ENCODE results near the gene BLTP3B. TPM values are rescaled to one million over a fixed set of nuclear protein-coding genes. Genes with fewer than 3 reads are reported as not detected.

BLTP3B gene
- polyA plus RNA-seq, 1 of the 3 experiments (the other 2 are of a cell fraction), result 5.8 TPM

DNA sequence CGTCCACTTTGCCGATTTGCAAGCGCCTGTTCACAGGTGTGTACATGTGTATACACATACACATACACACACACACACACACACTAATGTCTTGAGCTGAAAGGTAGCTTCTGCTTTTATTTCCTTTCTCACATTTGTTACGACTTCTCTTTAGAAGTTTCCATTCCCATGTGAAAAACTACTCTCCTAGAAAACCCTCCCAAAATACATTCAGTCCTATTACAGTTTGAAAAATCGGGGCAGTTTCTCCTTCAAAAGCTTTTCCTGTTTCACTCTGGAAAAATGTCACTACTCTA lies 3.9 kb downstream of the BLTP3B start (continued):
- TF ChIP-seq, protein P1, sequence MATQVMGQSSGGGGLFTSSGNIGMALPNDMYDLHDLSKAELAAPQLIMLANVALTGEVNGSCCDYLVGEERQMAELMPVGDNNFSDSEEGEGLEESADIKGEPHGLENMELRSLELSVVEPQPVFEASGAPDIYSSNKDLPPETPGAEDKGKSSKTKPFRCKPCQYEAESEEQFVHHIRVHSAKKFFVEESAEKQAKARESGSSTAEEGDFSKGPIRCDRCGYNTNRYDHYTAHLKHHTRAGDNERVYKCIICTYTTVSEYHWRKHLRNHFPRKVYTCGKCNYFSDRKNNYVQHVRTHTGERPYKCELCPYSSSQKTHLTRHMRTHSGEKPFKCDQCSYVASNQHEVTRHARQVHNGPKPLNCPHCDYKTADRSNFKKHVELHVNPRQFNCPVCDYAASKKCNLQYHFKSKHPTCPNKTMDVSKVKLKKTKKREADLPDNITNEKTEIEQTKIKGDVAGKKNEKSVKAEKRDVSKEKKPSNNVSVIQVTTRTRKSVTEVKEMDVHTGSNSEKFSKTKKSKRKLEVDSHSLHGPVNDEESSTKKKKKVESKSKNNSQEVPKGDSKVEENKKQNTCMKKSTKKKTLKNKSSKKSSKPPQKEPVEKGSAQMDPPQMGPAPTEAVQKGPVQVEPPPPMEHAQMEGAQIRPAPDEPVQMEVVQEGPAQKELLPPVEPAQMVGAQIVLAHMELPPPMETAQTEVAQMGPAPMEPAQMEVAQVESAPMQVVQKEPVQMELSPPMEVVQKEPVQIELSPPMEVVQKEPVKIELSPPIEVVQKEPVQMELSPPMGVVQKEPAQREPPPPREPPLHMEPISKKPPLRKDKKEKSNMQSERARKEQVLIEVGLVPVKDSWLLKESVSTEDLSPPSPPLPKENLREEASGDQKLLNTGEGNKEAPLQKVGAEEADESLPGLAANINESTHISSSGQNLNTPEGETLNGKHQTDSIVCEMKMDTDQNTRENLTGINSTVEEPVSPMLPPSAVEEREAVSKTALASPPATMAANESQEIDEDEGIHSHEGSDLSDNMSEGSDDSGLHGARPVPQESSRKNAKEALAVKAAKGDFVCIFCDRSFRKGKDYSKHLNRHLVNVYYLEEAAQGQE (IDR thresholded peaks at IDR 0.05; ENCODE audit: low read depth, low read length), result no peak
- no peak for TF ChIP-seq MEF2A (IDR thresholded peaks at IDR 0.05; ENCODE audit: borderline replicate concordance, low read depth)
- no peak for TF ChIP-seq RXRA (IDR thresholded peaks at IDR 0.05; ENCODE audit: borderline replicate concordance, low read depth)
- no peak for TF ChIP-seq TAF1 (IDR thresholded peaks at IDR 0.05; ENCODE audit: borderline replicate concordance, low read depth, low read length)
- TF ChIP-seq, protein P2, sequence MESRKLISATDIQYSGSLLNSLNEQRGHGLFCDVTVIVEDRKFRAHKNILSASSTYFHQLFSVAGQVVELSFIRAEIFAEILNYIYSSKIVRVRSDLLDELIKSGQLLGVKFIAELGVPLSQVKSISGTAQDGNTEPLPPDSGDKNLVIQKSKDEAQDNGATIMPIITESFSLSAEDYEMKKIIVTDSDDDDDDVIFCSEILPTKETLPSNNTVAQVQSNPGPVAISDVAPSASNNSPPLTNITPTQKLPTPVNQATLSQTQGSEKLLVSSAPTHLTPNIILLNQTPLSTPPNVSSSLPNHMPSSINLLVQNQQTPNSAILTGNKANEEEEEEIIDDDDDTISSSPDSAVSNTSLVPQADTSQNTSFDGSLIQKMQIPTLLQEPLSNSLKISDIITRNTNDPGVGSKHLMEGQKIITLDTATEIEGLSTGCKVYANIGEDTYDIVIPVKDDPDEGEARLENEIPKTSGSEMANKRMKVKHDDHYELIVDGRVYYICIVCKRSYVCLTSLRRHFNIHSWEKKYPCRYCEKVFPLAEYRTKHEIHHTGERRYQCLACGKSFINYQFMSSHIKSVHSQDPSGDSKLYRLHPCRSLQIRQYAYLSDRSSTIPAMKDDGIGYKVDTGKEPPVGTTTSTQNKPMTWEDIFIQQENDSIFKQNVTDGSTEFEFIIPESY (IDR thresholded peaks at IDR 0.05; ENCODE audit: borderline replicate concordance, low read depth), result no peak

DNA sequence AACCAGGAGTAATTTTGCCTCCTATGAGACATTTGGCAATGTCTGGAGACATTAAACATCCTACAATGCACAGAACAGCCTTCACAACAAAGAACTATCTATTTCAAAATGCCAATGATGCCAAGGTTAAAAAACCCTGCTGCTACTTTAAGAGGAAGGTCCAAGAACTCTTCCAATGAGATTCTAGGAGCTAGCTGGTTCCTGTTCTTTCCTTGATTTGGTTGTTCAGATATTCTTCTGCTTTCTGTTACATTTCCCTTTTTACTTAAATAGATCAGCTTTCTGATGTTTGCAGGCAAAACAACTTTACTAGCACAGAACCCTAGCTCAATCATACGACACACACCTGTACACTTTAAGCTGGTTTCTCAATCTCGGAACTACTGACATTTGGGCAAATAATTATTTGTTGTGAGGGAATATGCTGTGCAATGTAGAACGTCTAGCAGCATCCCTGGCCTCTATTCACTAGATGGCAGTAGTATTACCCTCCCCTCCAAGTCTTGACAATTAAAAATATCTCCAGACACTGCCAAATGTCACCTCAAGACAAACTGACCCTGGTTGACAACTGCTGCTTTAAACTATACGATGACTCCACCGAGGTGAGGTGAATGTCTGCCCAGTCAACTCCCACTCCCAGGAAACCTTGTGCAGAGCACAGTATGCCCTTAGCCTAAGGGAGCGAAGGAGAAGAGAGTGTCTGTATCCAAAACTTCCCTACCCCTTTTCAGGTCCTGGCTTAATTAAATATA lies 4.4 kb downstream of the BLTP3B start:
- no peak for DNase-seq
- no peak overlapping the region for H3K9ac ChIP-seq

More for the DNA sequence above, 4.4 kb downstream of the BLTP3B start:
- H3K4me1 ChIP-seq (ENCODE audit: control insufficient read depth in 1 of 2, insufficient read depth in 2 of 2, low read depth in 1 of 2, low read length in 1 of 2), result peaks cover 7 to 25% of the 10 kb centered on the region in 2 experiments
- H3K27ac ChIP-seq (ENCODE audit: low read depth in 2 of 2, low read length in 1 of 2), result peak overlapping the region in 1 of 2 experiments; percentile 13; a peak in 2 of 4 replicates
- POLR2A ChIA-PET, result no interaction called here
- no peak overlapping the region for H3K4me3 ChIP-seq (ENCODE audit: low read depth in 2 of 2, low read length in 1 of 2)
- no peaks in the 10 kb centered on the region for H3K27me3 ChIP-seq (ENCODE audit: insufficient read depth)
- H3K9me2 ChIP-seq, result no peaks in the 10 kb centered on the region
- TF ChIP-seq CHD2 (IDR thresholded peaks at IDR 0.05; ENCODE audit: low read length, partially characterized antibody) (no peak), NFIC (IDR thresholded peaks at IDR 0.05; ENCODE audit: borderline replicate concordance) (no peak), MXI1 (IDR thresholded peaks at IDR 0.05; ENCODE audit: low read depth, low read length) (no peak), SMC3 (IDR thresholded peaks at IDR 0.05; ENCODE audit: low read depth, low read length) (peak; percentile 26; the same call in 1 of the 2 replicates), RAD21 (IDR thresholded peaks at IDR 0.05; ENCODE audit: low read length) (peak; percentile 53), GABPA (IDR thresholded peaks at IDR 0.05; ENCODE audit: low read depth) (no peak)
- TF ChIP-seq, protein P3, sequence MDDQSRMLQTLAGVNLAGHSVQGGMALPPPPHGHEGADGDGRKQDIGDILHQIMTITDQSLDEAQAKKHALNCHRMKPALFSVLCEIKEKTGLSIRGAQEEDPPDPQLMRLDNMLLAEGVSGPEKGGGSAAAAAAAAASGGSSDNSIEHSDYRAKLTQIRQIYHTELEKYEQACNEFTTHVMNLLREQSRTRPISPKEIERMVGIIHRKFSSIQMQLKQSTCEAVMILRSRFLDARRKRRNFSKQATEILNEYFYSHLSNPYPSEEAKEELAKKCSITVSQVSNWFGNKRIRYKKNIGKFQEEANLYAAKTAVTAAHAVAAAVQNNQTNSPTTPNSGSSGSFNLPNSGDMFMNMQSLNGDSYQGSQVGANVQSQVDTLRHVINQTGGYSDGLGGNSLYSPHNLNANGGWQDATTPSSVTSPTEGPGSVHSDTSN (IDR thresholded peaks at IDR 0.05), result no peak
- TF ChIP-seq, protein P4, sequence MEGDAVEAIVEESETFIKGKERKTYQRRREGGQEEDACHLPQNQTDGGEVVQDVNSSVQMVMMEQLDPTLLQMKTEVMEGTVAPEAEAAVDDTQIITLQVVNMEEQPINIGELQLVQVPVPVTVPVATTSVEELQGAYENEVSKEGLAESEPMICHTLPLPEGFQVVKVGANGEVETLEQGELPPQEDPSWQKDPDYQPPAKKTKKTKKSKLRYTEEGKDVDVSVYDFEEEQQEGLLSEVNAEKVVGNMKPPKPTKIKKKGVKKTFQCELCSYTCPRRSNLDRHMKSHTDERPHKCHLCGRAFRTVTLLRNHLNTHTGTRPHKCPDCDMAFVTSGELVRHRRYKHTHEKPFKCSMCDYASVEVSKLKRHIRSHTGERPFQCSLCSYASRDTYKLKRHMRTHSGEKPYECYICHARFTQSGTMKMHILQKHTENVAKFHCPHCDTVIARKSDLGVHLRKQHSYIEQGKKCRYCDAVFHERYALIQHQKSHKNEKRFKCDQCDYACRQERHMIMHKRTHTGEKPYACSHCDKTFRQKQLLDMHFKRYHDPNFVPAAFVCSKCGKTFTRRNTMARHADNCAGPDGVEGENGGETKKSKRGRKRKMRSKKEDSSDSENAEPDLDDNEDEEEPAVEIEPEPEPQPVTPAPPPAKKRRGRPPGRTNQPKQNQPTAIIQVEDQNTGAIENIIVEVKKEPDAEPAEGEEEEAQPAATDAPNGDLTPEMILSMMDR (IDR thresholded peaks at IDR 0.05), result peak; percentile 40
- TF ChIP-seq, protein P5, sequence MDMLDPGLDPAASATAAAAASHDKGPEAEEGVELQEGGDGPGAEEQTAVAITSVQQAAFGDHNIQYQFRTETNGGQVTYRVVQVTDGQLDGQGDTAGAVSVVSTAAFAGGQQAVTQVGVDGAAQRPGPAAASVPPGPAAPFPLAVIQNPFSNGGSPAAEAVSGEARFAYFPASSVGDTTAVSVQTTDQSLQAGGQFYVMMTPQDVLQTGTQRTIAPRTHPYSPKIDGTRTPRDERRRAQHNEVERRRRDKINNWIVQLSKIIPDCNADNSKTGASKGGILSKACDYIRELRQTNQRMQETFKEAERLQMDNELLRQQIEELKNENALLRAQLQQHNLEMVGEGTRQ (IDR thresholded peaks at IDR 0.05; ENCODE audit: borderline replicate concordance, low read depth, low read length), result no peak
- no peak overlapping the region for H2AFZ ChIP-seq (ENCODE audit: low read depth)
- H3K79me2 ChIP-seq (ENCODE audit: insufficient read depth), result peaks cover 91% of the 10 kb centered on the region
- peaks cover 23% of the 10 kb centered on the region; the same call in 1 of the 2 replicates for H4K20me1 ChIP-seq (ENCODE audit: insufficient read depth)
- no peaks in the 10 kb centered on the region for H3K36me3 ChIP-seq (replicated peaks in 1 of 2; ENCODE audit: control insufficient read depth in 1 of 2, insufficient read depth in 2 of 2, low read length in 1 of 2)
- CTCF ChIA-PET, result interaction anchor here (0.7 to 2.5 kb wide), 3 partner anchors 9 to 410 kb away, joined by 4 to 9 read pairs (median 5); no protein-coding TSS in a partner anchor
- H3K4me2 ChIP-seq, result peak overlapping the region; percentile 41; the same call in 1 of the 2 replicates
- peaks cover 15% of the 10 kb centered on the region for H3F3A ChIP-seq (replicated peaks; ENCODE audit: insufficient read depth)
- H3K9me3 ChIP-seq, result no peaks in the 10 kb centered on the region
- WGBS (ENCODE audit: low lambda C conversion rate), result 55% methylated on average over 6 of the region's 6 CpGs

Data from SK-N-SH (cell line).